Measurements from ENCODE around the gene NCAPD3.
"Not testable (repeated sequence)": the region's sequence is repeated elsewhere in the genome, so short reads cannot be mapped to it uniquely, and the experiment has no call there.

The NCAPD3 gene

GRCh38 chr11:134224710-134225664 lies 1.2 kb upstream of the NCAPD3 start:
- DNase-seq: peak; percentile 33

GRCh38 chr11:134223121-134223520 lies 646 bp downstream of the NCAPD3 start:
- DNase-seq: no peak

- no peak for DNase-seq
Measured at GRCh38 chr11:134216816-134217215, 7.0 kb downstream of the NCAPD3 start.

GRCh38 chr11:134215836-134216235 lies 7.9 kb downstream of the NCAPD3 start:
- DNase-seq: no peak

- DNase-seq: peak; percentile 28
Measured at GRCh38 chr11:134207538-134208239, 16.1 kb downstream of the NCAPD3 start.

- no peak for DNase-seq
Measured at GRCh38 chr11:134206185-134206584, 17.6 kb downstream of the NCAPD3 start.

- DNase-seq: no peak
Measured at GRCh38 chr11:134205729-134206128, 18.0 kb downstream of the NCAPD3 start.

- no peak for DNase-seq
Measured at GRCh38 chr11:134202661-134203060, 21.1 kb downstream of the NCAPD3 start.

GRCh38 chr11:134200688-134201087 lies 23.1 kb downstream of the NCAPD3 start:
- no peak for DNase-seq

- DNase-seq: no peak
Measured at GRCh38 chr11:134199531-134199930, 24.2 kb downstream of the NCAPD3 start.

GRCh38 chr11:134196756-134197155 lies 27.0 kb downstream of the NCAPD3 start:
- no peak for DNase-seq

- not testable (repeated sequence) for DNase-seq
Measured at GRCh38 chr11:134188092-134188491, 35.7 kb downstream of the NCAPD3 start.

- DNase-seq: peak; percentile 43
Measured at GRCh38 chr11:134181707-134182106, 42.1 kb downstream of the NCAPD3 start.

GRCh38 chr11:134178032-134178674 lies 45.6 kb downstream of the NCAPD3 start:
- DNase-seq: no peak

GRCh38 chr11:134176284-134176683 lies 47.5 kb downstream of the NCAPD3 start:
- no peak for DNase-seq

- no peak for DNase-seq
Measured at GRCh38 chr11:134173296-134173695, 50.5 kb downstream of the NCAPD3 start.

GRCh38 chr11:134171951-134172350 lies 51.8 kb downstream of the NCAPD3 start:
- no peak for DNase-seq

- peak; percentile 16 for DNase-seq
Measured at GRCh38 chr11:134170919-134171281, 52.9 kb downstream of the NCAPD3 start.

- no peak for DNase-seq
Measured at GRCh38 chr11:134170177-134170918, 53.4 kb downstream of the NCAPD3 start.

- DNase-seq: no peak
Measured at GRCh38 chr11:134164490-134165370, 59.0 kb downstream of the NCAPD3 start.

GRCh38 chr11:134159652-134160051 lies 64.1 kb downstream of the NCAPD3 start:
- no peak for DNase-seq

All from fibroblast of skin of scalp (primary cell).